H1 (cell line): Measurements from ENCODE around the gene SPOCK1. TPM values are rescaled to one million over a fixed set of nuclear protein-coding genes. Genes with fewer than 3 reads are reported as not detected.

ENCODE experiments used
- ATF3 ChIP-seq: IDR thresholded peaks from 2 replicates; pipeline ENCODE4 v1.6.1; 2011; ENCODE audit warnings: low read depth, mild to moderate bottlenecking, low read length; ENCODE audit not compliant: insufficient read depth
- BRCA1 ChIP-seq: IDR thresholded peaks from 2 replicates; pipeline ENCODE4 v1.6.1; 2012; ENCODE audit warnings: low read depth, low read length, improper control_type of control experiment
- SP2 ChIP-seq: IDR thresholded peaks from 2 replicates; pipeline ENCODE4 v1.6.1; 2012; ENCODE audit warnings: mild to moderate bottlenecking, low read length, inconsistent platforms
- SP4 ChIP-seq: IDR thresholded peaks from 2 replicates; pipeline ENCODE4 v1.6.1; 2012; ENCODE audit warnings: low read length, inconsistent platforms
- SRF ChIP-seq: IDR thresholded peaks from 2 replicates; pipeline ENCODE4 v1.6.1; 2011; ENCODE audit warnings: mild to moderate bottlenecking, low read depth, low read length, moderate library complexity
- polyA plus RNA-seq, 7 experiments: library from polyadenylated mRNA; depleted of rRNA in 3 of 7; stranded (reverse) in 5 of 7; unstranded in 2 of 7; fragments of >200 nt in 5 of 7; fragments of 200-250 nt in 2 of 7; gene quantifications; 1 replicate in 5 of 7; 2 replicates in 1 of 7; 4 replicates in 1 of 7; pipeline versions ENCODE4 v1.2.1 to v1.2.3, GENCODE V29; 2011 to 2013; ENCODE audit warnings: missing spikeins in 2 of 7, mixed read lengths in 2 of 7
- total RNA-seq: library from RNA; stranded (reverse); fragmentation: NEBNext Ultra II Directional; extraction: Animal tissue kit (Norgen Biotek cat#: 25700); gene quantifications from 2 replicates; pipeline ENCODE4 v1.2.1, GENCODE V29; 2021

Gene SPOCK1
- total and polyA plus RNA-seq, 2 of the 8 experiments (the other 6 are each of a cell fraction or from before 2014, with no cell fraction given), result 6.9 to 18.1 TPM

- TF ChIP-seq BRCA1 (no peak), SP4 (no peak), SRF (no peak), ATF3 (no peak), SP2 (no peak)
- TF ChIP-seq, all 59 proteins: peak for 0
Measured at GRCh38 chr5:136992796-136993489, 506.2 kb downstream of the SPOCK1 start (continued).
